22Rv1 (cell line): Measurements from ENCODE around the gene LRRC39.

Experiments
- H3K27ac ChIP-seq: fragments of 450-650 bp; 2 replicates; pipeline ENCODE4 v1.5.1; 2017
- ZFX ChIP-seq: fragments of 450-650 bp; IDR thresholded peaks from 2 replicates; pipeline ENCODE4 v1.6.1; 2017; ENCODE audit warnings: antibody characterized with exemption, borderline replicate concordance
- TF ChIP-seq, protein P1 (sequence below): fragments of 450-650 bp; IDR thresholded peaks from 2 replicates; pipeline ENCODE4 v1.5.1; 2017; ENCODE audit warnings: mild to moderate bottlenecking

Gene LRRC39

DNA sequence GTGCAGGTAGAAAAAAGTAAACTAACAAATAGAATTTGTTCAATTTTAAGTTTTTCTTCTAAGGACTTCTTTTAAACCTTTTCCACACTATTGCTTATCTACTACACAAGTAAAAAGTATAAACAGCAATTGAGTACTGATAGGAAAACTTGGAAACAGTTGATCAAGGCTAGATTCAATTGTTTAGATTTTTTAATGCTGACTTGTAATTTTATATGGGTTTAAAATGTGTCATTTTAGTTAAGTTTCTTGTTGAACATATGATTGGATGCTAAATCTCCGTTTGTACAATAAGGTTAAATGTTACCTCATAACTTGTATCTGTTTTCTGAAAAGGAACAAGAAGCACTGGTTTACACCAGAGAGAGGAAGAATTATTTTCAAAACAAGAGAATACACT, 50.8 kb downstream of the LRRC39 start:
- H3K27ac ChIP-seq: no peak overlapping the region
- no peak for TF ChIP-seq ZFX
- TF ChIP-seq, protein P1, sequence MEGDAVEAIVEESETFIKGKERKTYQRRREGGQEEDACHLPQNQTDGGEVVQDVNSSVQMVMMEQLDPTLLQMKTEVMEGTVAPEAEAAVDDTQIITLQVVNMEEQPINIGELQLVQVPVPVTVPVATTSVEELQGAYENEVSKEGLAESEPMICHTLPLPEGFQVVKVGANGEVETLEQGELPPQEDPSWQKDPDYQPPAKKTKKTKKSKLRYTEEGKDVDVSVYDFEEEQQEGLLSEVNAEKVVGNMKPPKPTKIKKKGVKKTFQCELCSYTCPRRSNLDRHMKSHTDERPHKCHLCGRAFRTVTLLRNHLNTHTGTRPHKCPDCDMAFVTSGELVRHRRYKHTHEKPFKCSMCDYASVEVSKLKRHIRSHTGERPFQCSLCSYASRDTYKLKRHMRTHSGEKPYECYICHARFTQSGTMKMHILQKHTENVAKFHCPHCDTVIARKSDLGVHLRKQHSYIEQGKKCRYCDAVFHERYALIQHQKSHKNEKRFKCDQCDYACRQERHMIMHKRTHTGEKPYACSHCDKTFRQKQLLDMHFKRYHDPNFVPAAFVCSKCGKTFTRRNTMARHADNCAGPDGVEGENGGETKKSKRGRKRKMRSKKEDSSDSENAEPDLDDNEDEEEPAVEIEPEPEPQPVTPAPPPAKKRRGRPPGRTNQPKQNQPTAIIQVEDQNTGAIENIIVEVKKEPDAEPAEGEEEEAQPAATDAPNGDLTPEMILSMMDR: no peak

DNA sequence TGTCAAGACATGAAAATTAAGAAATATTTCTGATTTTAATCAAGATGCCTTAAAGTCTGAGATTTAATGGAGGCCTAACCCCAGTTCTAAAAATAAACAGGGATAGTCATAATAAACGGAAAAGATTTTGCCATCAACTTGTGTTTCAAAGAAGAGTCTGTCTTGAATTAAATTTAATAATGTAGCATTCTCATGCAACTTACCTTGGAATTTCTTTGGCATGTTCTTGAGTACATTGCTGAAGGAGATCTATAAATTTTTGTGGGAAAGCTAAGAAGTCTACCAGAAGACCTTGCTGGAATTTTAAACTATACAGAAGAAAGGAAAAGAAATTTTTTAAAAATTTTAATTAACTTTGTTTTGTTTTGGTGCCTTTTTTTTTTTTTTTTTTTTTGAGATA, 55.9 kb downstream of the LRRC39 start:
- no peak for TF ChIP-seq ZFX
- TF ChIP-seq, protein P1: no peak
- no peak overlapping the region for H3K27ac ChIP-seq

DNA sequence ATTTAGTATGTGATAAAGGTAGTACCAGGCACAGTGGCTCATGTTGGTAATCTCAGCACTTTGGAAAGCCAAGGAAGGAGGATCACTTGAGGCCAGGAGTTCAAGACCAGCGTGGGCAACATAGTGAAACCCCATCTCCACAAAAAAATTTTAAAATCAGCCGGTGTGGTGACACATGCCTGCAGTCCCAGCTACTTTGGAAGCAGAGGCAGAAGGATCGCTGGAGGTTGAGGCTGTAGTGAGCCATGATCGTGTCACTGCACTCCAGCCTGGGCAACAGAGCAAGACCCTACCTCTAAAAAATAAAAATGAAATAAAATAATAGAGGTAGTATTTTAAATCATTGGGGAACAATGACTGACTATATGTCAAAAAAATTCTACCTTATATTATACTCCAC, 62.5 kb downstream of the LRRC39 start:
- no peak overlapping the region for H3K27ac ChIP-seq
- no peak for TF ChIP-seq ZFX
- TF ChIP-seq, protein P1: no peak

DNA sequence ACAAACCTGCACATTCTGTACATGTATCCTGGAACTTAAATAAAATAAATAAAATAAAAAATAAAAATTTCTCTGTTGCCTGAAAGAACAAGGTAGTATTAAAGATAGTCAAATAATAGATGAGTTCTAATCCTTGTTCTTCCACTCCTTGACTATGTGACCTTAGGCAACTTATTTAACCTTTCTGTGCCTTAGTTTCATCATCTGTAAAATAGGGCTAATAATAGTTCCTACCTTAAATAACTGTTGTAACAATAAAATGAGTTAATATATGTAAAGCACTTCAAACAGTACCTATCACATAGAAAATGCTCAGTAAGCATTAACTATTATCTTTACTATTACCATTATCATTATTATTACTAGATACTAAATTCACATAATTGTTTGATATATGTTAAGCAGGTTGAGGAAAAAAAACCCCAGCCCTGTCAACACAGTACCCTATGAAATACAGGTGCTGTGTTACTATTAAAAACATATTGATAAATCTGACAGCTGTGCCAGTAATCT, 68.4 kb downstream of the LRRC39 start:
- no peak overlapping the region for H3K27ac ChIP-seq
- TF ChIP-seq, protein P1: no peak
- TF ChIP-seq ZFX: no peak

DNA sequence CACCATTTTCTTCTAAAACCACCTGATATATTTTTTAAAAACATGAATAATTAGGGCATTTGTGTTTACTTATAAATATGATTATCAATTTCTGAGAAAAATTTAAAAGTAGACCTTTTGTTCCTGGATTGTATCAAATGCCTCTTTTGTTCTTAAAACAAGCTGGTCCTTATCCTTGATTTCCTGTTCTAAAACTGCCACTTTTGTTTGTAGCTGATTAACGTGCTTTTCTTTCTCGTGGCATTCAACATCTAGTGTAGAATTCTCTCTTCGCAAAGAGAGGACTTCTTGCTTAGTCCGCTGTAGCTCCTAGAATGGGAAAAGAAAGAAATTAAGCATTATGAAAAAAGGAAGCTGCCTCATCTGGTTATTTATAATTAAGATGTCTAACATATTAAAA, 70.4 kb downstream of the LRRC39 start:
- no peak overlapping the region for H3K27ac ChIP-seq
- TF ChIP-seq, protein P1: no peak
- no peak for TF ChIP-seq ZFX

DNA sequence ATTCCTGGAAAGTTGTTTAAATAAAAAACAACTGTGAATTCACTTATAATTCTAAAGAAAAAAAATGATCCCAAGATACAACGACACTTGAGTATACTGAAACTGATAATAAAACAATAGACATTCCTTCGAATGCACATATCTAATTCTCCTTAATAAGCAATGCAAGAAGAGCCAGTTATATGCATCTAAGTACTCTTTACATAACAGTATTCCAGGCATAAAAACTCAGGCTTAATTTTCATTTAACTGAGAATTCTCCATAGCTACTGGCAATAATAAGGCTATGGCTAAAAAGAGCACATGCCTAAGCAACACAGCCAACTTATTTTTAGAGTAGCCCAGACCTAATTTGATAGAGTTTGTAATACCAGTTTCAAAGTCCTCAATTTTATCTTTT, 76.5 kb downstream of the LRRC39 start:
- TF ChIP-seq ZFX: no peak
- TF ChIP-seq, protein P1: no peak

DNA sequence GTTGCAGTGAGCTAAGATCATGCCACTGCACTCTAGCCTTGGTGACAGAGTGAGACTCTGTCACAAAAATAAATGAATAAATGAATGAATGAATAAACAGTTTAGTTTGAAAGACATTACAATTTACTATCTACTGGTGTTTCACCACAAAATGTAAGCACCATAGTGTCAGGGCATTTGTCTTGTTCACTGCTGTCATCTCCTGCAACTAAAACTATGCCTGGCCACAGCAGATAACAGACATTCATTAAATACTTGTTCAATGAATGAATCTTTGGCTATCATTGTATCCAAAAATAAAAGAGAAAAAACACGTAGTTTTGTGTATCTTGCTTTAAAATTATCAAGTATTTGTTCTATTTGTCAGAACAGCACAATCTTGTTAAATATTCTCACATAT, 77.9 kb downstream of the LRRC39 start:
- H3K27ac ChIP-seq: no peak overlapping the region
- no peak for TF ChIP-seq ZFX
- TF ChIP-seq, protein P1: no peak

More for the DNA sequence above, 76.5 kb downstream of the LRRC39 start:
- H3K27ac ChIP-seq: no peak overlapping the region
